ENCODE data around the gene PGGHG. TPM values are rescaled to one million over a fixed set of nuclear protein-coding genes. Genes with fewer than 3 reads are reported as not detected.

Gene PGGHG
- total and polyA plus RNA-seq, 10 donors: 53.4 to 250 (median 131) TPM

GRCh38 chr11:271319-271715 lies 17.6 kb upstream of the PGGHG start:
- Histone ChIP-seq H3K4me1 (peaks cover 0 to 57% (median 19%) of the 10 kb centered on the region in 6 donors), H3K27me3 (replicated peaks in 1 of 7) (no peaks in the 10 kb centered on the region), H3K4me3 (no peak overlapping the region), H3K9me3 (peaks cover 0 to 5% (median under 1%) of the 10 kb centered on the region in 8 donors), H3K27ac (peak overlapping the region in 4 of 8 donors; percentile 96 to 99 (median 98)), H3K36me3 (no peaks in the 10 kb centered on the region)
- WGBS, 5 donors: 81 to 90% (median 83%) methylated on average over 4 to 8 of the region's 8 CpGs
- DNase-seq: peak; percentile 77
- TF ChIP-seq POLR2AphosphoS5 (IDR thresholded peaks at IDR 0.05): no peak
- TF ChIP-seq, protein P1, sequence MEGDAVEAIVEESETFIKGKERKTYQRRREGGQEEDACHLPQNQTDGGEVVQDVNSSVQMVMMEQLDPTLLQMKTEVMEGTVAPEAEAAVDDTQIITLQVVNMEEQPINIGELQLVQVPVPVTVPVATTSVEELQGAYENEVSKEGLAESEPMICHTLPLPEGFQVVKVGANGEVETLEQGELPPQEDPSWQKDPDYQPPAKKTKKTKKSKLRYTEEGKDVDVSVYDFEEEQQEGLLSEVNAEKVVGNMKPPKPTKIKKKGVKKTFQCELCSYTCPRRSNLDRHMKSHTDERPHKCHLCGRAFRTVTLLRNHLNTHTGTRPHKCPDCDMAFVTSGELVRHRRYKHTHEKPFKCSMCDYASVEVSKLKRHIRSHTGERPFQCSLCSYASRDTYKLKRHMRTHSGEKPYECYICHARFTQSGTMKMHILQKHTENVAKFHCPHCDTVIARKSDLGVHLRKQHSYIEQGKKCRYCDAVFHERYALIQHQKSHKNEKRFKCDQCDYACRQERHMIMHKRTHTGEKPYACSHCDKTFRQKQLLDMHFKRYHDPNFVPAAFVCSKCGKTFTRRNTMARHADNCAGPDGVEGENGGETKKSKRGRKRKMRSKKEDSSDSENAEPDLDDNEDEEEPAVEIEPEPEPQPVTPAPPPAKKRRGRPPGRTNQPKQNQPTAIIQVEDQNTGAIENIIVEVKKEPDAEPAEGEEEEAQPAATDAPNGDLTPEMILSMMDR (IDR thresholded peaks at IDR 0.05 in 8 of 11, conservative IDR thresholded peaks at IDR 0.05 in 3 of 11): no peak
- TF ChIP-seq POLR2A (IDR thresholded peaks at IDR 0.05): no peak
- intact Hi-C loops (cut with DNase I; ENCODE audit: low total_unique reads): no loop called here

DNA sequence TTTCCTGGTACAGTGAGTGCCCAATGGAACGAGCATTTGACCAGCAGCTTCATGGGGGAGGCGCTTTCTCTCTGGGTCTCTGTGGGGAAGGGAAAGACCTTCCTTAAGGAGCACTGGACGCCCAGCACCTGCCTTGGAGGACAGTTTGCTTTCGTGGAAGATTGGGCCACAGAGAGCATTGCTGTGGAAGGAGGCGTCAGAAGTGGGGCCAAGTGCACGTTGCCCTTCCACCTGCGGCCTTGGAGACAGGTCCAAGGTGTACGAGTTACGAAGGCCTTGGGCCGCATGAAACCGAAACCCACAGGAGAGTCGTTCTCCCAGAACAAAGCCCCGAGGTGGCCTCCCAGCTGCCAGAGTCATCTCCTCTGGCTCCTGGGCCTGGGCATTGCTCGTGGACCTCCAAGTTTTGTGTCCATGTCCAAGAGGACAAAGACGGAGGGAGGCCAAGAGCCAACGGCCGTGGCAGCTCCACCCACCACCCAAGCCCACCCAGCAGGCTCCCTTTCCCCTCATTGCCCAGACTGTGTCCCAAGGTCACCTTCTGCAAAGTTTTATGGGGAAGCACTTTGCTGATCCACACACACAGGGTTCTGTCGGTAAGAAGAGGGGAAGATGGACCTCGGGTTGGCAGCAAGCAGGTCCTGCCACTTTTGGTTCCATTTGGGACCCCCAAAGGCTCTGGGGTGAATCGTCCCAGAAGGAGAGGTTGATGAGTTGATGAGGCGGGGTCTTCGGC lies 16.6 kb upstream of the PGGHG start:
- Histone ChIP-seq H3K27me3 (replicated peaks in 1 of 7) (no peaks in the 10 kb centered on the region), H3K36me3 (no peaks in the 10 kb centered on the region), H3K9me3 (peaks cover 0 to 6% (median 0%) of the 10 kb centered on the region in 8 donors), H3K27ac (peak overlapping the region in 1 of 8 donors; percentile 16), H3K4me3 (no peak overlapping the region), H3K4me1 (peaks cover 0 to 52% (median 19%) of the 10 kb centered on the region in 6 donors)
- DNase-seq: no peak
- intact Hi-C loops (cut with DNase I; ENCODE audit: low total_unique reads): no loop called here
- whole genome bisulfite sequencing, 5 donors: 86 to 94% (median 90%) methylated on average over 21 to 22 of the region's 22 CpGs
- TF ChIP-seq POLR2A (IDR thresholded peaks at IDR 0.05): no peak
- TF ChIP-seq POLR2AphosphoS5 (IDR thresholded peaks at IDR 0.05): no peak
- TF ChIP-seq, protein P1 (IDR thresholded peaks at IDR 0.05 in 8 of 11, conservative IDR thresholded peaks at IDR 0.05 in 3 of 11): no peak

DNA sequence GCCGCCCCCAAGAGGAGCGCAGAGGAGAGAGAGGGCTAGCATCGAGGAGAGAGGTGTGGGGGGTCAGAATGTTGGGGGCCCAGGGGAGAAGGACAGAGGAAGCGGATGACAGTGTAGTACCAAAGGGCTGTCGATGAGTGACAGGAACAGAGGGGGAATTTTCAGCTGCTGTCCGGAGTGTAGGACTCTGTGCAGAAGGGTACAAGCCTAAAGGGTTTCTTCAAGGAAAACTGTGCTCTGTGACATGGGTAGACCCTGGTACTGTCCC lies 16.1 kb upstream of the PGGHG start:
- intact Hi-C loops (cut with DNase I; ENCODE audit: low total_unique reads): no loop called here
- peak; percentile 54 for DNase-seq
- Histone ChIP-seq H3K36me3 (no peaks in the 10 kb centered on the region), H3K4me3 (no peak overlapping the region), H3K4me1 (peaks cover 0 to 54% (median 19%) of the 10 kb centered on the region in 6 donors), H3K27ac (no peak overlapping the region), H3K27me3 (replicated peaks in 1 of 7) (peaks cover 0 to under 1% (median 0%) of the 10 kb centered on the region in 7 donors), H3K9me3 (peaks cover 0 to 6% (median 0%) of the 10 kb centered on the region in 8 donors)
- WGBS, 5 donors: 85 to 94% (median 91%) methylated on average over 6 of the region's 6 CpGs
- TF ChIP-seq, protein P1 (IDR thresholded peaks at IDR 0.05 in 8 of 11, conservative IDR thresholded peaks at IDR 0.05 in 3 of 11): no peak
- no peak for TF ChIP-seq POLR2AphosphoS5 (IDR thresholded peaks at IDR 0.05)
- TF ChIP-seq POLR2A (IDR thresholded peaks at IDR 0.05): no peak

- no peak for DNase-seq
- Histone ChIP-seq H3K36me3 (no peaks in the 10 kb centered on the region), H3K27ac (peak overlapping the region in 2 of 8 donors; percentile 86 to 89), H3K4me3 (no peak overlapping the region), H3K4me1 (peaks cover 20 to 57% (median 31%) of the 10 kb centered on the region in 6 donors), H3K27me3 (replicated peaks in 1 of 7) (peaks cover 0 to 34% (median 31%) of the 10 kb centered on the region in 7 donors), H3K9me3 (peaks cover 0 to 6% (median 0%) of the 10 kb centered on the region in 8 donors)
- intact Hi-C loops (cut with DNase I; ENCODE audit: low total_unique reads): no loop called here
- TF ChIP-seq POLR2AphosphoS5 (IDR thresholded peaks at IDR 0.05): no peak
- TF ChIP-seq POLR2A (IDR thresholded peaks at IDR 0.05): no peak
- TF ChIP-seq, protein P1 (IDR thresholded peaks at IDR 0.05 in 8 of 11, conservative IDR thresholded peaks at IDR 0.05 in 3 of 11): no peak
Measured at GRCh38 chr11:276219-276618, 12.7 kb upstream of the PGGHG start.

Data from spleen (tissue), 11 donors.